Naive thymus-derived CD8-positive, alpha-beta T cell (primary cell): ENCODE results near the gene OR6B3. TPM values are rescaled to one million over a fixed set of nuclear protein-coding genes. Genes with fewer than 3 reads are reported as not detected.

Experiments
- ATAC-seq, 2 donors: fragments of 150-1000 bp; cut with Tn5 transposase in 1 of 2; sonication (Bioruptor Pico), chemical (Tn5 transposase) in 1 of 2; 1 replicate in 1 of 2; 2 replicates in 1 of 2; pipeline ENCODE4 v1.10.0; 2021; ENCODE audit warnings: mild to moderate bottlenecking in 2 of 2, moderate library complexity in 2 of 2
- POLR2A ChIA-PET: fragments of 350-600 bp; sonication (Branson Sonifier 250); formaldehyde crosslinking; loops from one replicate; lab custom pipeline; 2021; ENCODE audit warnings: antibody characterized with exemption; lab: Charles Lee
- DNase-seq, 10 donors: peaks; one replicate each; pipeline versions ENCODE4 v3.0.0 to v3.0.0-alpha.2; 2020 to 2022
- H3K27ac Mint-ChIP-seq, 10 donors: one replicate each; pipeline ENCODE4 v1.8.0; 2020 to 2022; ENCODE audit warnings: mild to moderate bottlenecking in 10 of 10, mixed read lengths in 10 of 10, moderate library complexity in 4 of 10, inconsistent platforms in 1 of 10
- H3K27me3 Mint-ChIP-seq, 5 donors: one replicate each; pipeline ENCODE4 v1.8.0; 2021 to 2022; ENCODE audit warnings: mixed read lengths in 5 of 5
- H3K36me3 Mint-ChIP-seq, 3 donors: one replicate each; pipeline ENCODE4 v1.8.0; 2020 to 2022; ENCODE audit warnings: mixed read lengths in 3 of 3, mild to moderate bottlenecking in 2 of 3, inconsistent platforms in 1 of 3
- H3K4me1 Mint-ChIP-seq, 4 donors: one replicate each; pipeline ENCODE4 v1.8.0; 2021 to 2022; ENCODE audit warnings: mixed read lengths in 4 of 4
- H3K4me3 Mint-ChIP-seq, 10 donors: one replicate each; pipeline ENCODE4 v1.8.0; 2020 to 2022; ENCODE audit warnings: mild to moderate bottlenecking in 10 of 10, mixed read lengths in 10 of 10, moderate library complexity in 6 of 10, inconsistent platforms in 1 of 10
- H3K9me3 Mint-ChIP-seq, 9 donors: one replicate each; pipeline ENCODE4 v1.8.0; 2020 to 2022; ENCODE audit warnings: mixed read lengths in 9 of 9, mild to moderate bottlenecking in 3 of 9, inconsistent platforms in 1 of 9, moderate library complexity in 1 of 9
- polyA plus RNA-seq, 3 donors: library from polyadenylated mRNA; unstranded; fragments of 300-500 nt; fragmentation: Illumina TruSeq; gene quantifications; one replicate each; pipeline ENCODE4 v1.2.3, GENCODE V29; 2021
- total RNA-seq, 8 experiments: library from RNA in 2 of 8; stranded (reverse) in 2 of 8; gene quantifications; one replicate each; pipeline ENCODE4 v1.2.3 and lab custom pipeline; 2021 to 2026

Gene OR6B3
- total and polyA plus RNA-seq, 5 experiments from 2014 or later, result not detected

DNA sequence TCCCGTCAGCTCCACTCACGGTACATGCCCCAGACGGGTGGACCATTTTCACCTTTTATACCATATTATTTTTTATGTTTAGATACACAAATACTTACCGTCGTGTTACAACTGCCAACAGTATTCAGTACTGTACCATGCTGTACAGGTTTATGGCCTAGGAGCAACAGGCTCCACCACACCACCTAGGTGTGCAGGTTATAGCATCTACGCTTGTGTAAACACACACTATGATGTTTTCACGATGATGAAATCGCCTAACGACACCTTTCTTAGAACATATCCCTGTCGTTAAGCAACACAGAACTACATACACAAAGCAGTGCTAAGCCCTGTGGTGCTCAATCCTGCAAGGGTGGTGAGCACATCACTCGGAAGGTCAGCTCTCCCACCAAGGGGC lies 52.6 kb downstream of the OR6B3 start:
- POLR2A ChIA-PET, result interaction anchor here (0.6 kb wide), 1 partner anchor 15 kb away, joined by 3 read pairs; no protein-coding TSS in a partner anchor
- Mint-ChIP-seq H3K27ac (no peak overlapping the region), H3K27me3 (no peaks in the 10 kb centered on the region), H3K4me1 (peaks cover 0 to 5% (median 3%) of the 10 kb centered on the region in 4 donors), H3K36me3 (peaks cover 0 to 91% (median 19%) of the 10 kb centered on the region in 3 donors), H3K4me3 (no peak overlapping the region), H3K9me3 (no peaks in the 10 kb centered on the region)
- DNase-seq (no peak), ATAC-seq (no peak)

DNA sequence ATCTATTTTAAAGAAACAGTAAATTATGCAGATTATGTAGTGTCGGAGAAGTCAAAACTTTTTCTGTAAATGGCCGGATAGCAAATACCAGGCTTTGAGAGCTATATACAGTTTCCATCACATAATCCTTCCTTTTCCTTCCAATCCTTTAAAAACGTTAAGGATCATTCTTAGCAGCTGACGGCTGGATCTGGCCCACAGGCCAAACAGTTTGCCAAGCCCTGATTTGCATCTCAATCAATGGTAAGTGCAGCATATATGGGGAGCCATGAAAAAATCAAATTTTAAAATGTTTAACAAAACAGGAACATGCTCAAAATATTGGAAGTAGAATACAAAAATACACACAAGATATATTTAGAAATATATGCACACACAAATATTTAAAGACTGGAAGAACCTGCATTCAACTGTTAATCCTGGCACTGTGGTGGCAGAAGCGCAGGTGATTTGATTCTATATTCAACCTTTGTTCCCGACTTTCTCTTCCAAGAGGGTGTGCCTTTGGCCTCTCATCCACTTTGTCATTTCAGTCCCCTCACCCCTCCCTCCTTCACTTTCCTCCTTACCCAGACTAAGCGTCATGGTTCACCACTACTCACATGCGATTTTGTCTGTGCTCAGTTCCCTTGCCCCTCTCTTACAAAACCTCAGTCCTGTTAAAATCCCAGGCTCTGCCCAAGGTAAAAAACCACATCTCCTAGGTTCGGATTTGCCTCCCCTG lies 55.5 kb downstream of the OR6B3 start:
- Mint-ChIP-seq H3K9me3 (no peaks in the 10 kb centered on the region), H3K4me1 (peaks cover 0 to 9% (median 5%) of the 10 kb centered on the region in 4 donors), H3K27me3 (no peaks in the 10 kb centered on the region), H3K36me3 (peaks cover 6 to 88% (median 11%) of the 10 kb centered on the region in 3 donors), H3K27ac (peak overlapping the region in 1 of 10 donors; percentile 49), H3K4me3 (no peak overlapping the region)
- DNase-seq (no peak), ATAC-seq (no peak)
- POLR2A ChIA-PET, result no interaction called here

Other genes starting within 250 kb of the OR6B3 start
- gene NDUFA10, start 28.2 kb downstream of the OR6B3 start, total RNA-seq, result 100 to 1,000 TPM; 104 to 109 TPM
- 100 to 1,000 TPM; 132 to 149 (median 138) TPM for gene NDUFA10, start 28.2 kb downstream of the OR6B3 start, polyA plus RNA-seq
- not detected for gene OR6B2, start 23.1 kb downstream of the OR6B3 start, total RNA-seq
- gene OR6B2, start 23.1 kb downstream of the OR6B3 start, polyA plus RNA-seq, result not detected
- gene COPS9, start 82.8 kb upstream of the OR6B3 start, total RNA-seq, result 10 to 100 TPM; 76.7 to 84.4 TPM
- 100 to 1,000 TPM; 318 to 389 (median 347) TPM for gene COPS9, start 82.8 kb upstream of the OR6B3 start, polyA plus RNA-seq
- gene OTOS, start 87.1 kb upstream of the OR6B3 start, total RNA-seq, result not detected
- not detected for gene OTOS, start 87.1 kb upstream of the OR6B3 start, polyA plus RNA-seq